NCI-H146 treated with DMSO at 0.1 percent for 48 hours (cell line): Measurements from ENCODE around the gene PIK3CB.
"Not testable (repeated sequence)": the region's sequence is repeated elsewhere in the genome, so short reads cannot be mapped to it uniquely, and the experiment has no call there.

Source experiments
- DNase-seq: peaks from one replicate; lab custom pipeline; 2025; ENCODE audit not compliant: unreplicated experiment; lab: John Stamatoyannopoulos, UW

Gene PIK3CB

DNA sequence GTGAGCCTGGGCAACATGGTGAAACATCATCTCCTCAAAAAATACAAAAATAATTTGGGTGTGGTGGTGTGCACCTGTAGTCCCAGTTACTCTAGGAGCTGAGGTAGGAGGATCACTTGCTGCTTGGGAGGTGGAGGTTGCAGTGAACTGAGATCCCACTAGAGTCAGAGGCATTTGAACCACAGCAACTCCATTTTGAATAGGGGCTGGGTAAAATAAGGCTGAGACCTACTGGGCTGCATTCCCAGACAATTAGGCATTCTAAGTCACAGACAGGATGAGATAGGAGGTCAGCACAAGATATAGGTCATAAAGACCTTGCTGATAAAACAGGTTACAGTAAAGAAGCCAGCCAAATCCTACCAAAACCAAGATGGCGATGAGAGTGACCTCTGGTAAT lies 12.1 kb upstream of the PIK3CB start:
- not testable (repeated sequence) for DNase-seq

DNA sequence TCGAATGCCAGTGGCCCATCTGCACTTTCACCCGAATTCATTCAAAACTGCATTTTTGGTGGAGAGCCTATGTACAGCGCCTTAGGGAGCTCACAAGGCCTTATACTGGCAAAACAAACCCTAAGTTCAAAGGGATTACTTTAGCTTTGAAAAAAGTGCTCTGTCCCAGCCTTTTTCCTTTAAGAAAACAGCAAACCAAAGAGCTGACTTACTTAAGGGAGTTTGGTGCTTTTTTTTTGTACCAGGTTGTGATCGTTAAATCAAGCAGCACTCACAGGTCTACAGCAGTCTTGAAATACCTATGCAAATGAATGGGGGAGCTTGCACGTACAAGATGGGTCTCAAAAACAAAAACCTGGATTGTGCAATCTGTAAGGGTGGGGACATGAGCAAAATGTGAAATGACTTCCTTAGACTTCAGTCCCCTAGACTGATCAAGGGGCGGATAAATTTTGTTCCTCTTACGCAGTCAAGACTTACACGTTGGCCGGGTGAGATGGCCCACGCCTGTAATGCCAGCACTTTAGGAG lies 11.6 kb upstream of the PIK3CB start:
- DNase-seq, result no peak

DNA sequence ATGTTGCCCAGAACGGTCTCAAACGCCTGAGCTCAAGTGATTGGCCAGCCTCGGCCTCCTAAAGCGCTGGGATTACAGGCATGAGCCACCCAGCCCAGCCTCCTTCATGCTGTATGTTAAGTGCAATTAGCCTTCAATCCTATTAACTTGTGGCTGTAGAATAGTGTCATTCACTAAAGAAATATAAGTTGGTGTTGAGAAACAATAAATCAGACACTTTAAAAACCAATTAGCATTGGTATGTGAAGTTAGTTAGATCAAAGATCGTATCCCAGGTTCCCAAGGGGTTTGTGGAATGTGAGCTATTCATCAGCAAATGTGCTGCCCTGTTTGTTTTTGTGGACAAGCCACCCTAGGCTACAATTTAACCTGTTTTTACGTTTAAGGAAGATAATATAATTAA lies 11.0 kb upstream of the PIK3CB start:
- DNase-seq, result no peak

DNA sequence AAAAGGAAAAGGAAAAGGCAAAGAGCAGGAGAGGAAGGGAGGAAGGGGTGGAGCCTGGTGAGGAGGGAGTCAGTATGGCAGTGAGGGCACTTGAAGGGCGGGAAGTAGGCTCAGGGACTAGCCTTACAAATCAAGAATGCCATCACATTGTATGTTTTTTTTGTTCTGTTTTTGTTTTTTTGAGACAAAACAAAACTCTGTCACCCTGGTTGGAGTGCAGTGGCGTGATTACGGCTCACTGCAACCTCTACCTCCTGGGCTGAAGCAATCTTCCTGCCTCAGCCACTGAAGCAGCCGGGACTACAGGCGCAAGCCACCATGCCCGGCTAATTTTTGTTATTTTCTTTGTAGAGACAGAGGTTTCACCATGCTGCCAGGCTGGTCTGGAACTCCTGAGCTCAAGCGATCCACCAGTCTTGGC lies 10.5 kb upstream of the PIK3CB start:
- DNase-seq, result no peak

DNA sequence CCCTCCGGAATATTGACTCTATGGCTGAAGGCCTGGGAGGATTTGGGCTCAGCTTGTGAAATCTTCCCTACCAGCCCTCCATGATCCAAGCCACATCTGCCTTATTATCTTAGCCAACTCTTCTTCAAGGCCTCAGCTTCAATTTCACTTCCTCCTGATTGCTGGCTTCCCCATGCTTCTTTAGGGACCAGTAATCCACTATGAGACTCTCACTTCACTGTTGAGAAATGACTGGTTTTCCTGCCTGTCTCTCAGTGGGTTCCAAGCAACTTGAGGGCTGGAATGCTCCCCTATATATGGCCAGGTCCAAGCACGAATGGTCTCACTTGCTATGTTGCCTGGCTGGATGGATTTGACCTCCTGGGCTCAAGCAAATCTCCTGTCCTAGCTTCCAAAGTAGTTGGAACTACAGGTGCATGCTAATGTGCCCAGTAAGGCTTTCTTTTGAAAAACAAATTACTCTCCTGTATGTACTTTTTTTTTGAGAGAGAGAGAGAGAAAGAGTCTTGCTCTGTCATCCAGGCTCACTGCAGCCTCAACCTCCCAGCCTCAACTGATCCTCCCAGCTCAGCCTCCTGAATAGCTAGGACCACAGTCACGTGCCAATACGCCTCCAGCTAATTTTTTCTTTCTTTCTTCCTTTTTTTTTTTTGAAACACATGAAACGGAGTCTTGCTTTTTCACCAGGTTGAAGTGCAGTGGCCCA lies 7.9 kb upstream of the PIK3CB start:
- no peak for DNase-seq

DNA sequence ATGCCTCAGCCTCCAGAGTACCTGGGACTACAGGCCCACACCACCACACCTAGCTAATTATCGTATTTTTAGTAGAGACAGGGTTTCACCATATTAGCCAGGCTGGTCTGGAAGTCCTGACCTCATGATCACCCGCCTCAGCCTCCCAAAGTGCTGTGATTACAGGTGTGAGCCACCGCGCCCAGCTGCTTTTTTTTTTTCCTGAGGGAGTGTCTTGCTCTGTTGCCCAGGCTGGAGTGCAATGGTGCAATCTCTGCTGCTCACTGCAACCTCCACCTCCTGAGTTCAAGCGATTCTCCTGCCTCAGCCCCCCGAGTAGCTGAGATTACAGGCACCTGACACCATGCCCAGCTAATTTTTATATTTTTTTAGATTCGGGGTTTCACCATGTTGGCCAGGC lies 3.7 kb upstream of the PIK3CB start:
- DNase-seq, result not testable (repeated sequence)

DNA sequence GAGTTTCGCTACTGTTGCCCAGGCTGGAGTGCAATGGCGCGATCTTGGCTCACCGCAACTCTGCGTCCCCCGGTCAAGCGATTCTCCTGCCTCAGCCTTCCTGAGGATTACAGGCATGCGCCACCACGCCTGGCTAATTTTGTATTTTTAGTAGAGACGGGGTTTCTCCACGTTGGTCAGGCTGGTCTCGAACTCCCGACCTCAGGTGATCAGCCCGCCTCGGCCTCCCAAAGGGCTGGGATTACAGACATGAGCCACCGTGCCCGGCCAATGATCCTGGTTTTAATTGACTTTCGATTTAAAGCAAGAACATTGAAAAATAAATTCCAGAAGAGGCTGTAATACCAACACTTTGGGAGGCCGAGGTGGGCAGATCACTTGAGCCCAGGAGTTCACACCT lies 1.1 kb upstream of the PIK3CB start:
- not testable (repeated sequence) for DNase-seq

DNA sequence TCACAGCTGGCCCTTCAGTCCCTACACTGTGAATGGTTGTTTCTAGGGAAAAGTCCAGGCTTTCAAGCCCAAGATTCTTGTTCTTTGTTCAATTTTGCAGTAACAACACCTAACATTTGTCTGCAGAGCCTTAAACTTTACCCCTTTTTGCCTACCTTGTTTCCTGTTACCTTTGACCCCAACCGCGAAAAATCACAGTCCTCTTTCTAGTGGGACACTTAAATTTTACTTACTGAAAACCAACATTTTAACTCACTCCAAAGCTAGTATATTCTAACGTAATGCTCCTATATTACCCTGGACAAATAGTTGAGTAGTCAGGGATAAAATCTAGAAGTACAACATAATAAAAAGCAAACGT lies 649 bp upstream of the PIK3CB start:
- no peak for DNase-seq

DNA sequence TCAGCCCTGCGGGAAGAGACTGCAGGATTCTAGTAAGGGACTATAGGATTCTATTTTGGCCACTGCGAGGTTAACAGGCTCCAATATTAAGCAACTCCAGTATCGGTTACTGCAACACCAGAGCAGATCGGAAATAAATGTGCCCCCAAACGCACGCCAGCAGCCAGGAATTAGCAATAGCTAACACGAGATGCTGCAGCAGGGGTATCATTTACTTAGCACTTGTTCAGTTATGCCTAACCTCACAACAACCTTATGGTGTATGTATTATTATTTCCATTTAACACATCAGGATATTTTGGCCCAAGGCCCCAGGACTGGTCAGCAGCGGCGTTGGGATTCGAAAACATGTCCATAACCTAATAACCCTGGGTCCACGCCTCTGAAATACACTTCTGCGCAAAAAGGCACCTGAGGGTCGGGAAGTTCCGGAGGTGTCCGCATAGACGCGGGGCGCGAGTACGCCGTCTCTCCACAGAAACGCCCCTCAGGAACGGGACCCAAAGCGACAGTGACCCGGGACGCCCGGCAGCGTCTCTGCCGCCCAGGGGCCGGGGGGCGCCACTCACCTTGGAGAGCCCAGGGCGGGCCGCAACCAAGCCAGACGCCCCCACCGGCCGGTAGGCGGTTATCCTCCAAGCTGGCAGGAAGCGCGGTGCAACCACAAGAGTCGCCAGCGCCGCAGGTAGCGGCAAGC lies 681 bp downstream of the PIK3CB start:
- DNase-seq, result peak; percentile 78

DNA sequence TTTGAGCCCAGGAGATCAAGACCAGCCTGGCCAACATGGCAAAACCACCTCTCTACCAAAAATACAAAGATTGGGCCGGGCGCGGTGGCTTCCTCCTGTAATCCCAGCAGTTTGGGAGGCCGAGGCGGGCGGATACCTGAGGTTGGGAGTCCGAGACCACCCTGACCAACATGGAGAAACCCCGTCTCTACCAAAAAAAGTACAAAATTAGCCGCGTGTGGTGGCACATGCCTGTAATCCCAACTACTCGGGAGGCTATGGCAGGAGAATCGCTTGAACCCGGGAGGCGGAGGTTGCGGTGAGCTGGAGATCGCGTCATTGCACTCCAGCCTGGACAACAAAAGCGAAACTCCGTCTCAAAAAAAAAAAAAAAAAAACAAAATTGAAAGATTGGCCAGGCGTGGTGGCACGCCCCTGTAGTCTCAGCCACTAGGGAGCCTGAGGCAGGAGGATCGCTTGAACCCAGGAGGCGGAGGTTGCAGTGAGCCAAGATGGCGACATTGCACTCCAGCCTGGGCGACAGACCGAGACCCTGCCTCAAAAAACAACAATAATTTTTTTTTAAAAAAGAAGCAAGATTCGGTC lies 2.2 kb downstream of the PIK3CB start:
- not testable (repeated sequence) for DNase-seq

DNA sequence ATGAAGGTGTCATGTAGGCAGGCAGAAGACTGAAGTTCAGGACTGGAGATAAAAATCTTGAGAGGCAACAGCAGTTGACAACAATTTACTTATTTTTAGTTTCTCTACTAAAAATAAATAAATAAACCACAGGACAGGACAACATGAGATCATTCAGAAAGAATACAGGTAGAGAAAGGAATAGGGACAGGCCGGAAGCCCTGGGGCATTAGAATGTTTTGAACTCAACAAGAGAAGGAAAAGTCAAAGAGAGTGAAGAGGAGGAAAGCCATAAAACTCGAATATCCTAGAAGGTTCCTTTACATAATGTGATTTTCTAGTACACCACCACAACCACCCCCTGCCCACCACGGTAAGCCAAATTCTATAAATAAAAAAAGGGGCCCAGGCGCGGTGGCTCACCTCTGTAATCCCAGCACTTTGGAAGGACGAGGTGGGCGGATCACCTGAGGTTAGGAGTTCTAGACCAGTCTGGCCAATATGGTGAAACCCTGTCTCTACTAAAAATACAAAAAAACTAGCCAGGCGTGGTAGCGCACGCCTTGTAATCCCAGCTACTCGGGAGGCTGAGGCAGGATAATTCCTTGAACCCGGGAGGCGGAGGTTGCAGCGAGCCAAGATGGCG lies 4.7 kb downstream of the PIK3CB start:
- DNase-seq, result no peak

DNA sequence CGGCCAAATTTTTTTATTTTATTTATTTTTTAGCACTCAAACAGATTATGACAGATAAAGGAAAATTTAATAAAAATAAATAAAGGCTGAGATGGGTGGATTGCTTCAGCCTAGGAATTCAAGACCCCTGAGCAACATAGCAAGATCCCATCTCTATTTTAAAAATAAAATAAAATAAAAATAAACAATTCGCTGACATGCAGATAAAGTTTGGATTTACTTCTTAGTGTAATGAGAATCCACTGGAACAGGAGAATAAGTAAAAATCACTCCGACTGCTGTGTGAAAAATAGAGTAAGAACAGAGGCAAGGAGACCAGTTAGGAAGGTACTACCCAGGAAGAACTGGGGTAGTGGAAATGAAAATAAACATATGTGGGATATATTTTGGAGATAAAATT lies 5.6 kb downstream of the PIK3CB start:
- no peak for DNase-seq

DNA sequence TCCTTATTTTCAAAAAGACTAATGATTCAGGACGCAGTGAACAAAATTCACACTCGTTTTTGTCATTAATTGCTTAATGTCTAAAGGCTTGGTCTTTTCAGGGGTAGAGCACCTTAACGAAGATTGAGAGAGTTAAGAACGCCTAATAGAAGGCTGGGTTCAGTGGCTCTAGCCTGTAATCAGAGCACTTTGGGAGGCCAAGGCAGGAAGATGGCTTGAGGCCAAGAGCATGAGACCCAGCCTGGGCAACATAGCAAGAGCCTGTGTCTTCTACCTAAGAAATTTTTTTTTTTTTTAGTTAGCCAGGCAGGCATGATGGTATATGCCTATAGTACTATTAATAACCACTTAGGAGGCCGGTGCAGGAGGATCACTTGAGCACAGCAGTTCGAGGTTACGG lies 7.5 kb downstream of the PIK3CB start:
- no peak for DNase-seq

DNA sequence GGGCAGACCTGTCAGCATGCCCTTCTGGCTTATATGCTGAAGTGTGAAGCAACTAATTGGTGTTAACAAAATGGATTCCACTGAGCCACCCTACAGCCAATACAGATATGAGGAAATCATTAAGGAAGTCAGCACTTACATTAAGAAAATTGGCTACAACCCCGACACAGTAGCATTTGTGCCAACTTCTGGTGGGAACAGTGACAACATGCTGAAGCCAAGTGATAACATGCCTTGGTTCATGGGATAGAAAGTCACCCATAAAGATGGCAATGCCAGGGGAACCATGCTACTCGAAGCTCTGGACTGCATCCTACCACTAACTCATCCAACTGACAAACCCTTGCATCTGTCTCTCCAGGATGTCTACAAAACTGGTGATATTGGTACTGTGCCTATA lies 9.4 kb downstream of the PIK3CB start:
- DNase-seq, result no peak

DNA sequence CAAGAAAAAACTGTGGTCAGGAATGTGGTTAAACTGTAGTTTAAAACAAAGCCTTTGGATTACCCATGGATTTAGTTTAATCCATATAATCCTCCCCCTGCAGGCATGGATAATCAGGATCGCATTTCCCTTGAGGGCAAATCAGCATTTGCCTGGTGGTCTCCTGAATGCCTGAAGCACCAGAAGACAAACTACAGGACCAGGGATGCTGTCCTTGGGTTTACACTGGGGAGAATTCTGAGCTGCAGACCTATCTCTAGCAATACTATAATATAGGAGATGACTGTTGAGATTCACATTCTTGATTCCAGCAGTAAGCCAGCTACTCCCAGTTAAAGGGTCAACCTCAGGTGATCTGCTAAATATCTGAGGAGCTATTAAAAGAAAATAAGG lies 10.6 kb downstream of the PIK3CB start:
- DNase-seq, result no peak

DNA sequence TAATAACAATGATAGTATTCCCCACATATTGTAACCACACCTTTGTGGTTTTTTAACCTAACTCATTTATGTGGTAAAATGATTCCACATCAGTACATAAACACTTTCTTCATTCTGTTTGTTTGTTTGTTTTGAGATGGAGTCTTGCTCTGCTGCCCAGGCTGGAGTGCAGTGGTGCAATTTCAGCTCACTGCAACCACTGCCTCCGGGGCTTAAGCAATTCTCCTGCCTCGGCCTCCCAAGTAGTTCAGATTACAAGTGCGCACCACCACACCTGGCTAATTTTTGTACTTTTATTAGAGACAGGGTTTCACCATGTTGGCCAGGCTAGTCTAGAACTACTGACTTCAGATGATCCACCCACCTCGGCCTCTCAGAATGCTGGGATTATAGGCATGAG lies 14.3 kb downstream of the PIK3CB start:
- not testable (repeated sequence) for DNase-seq

DNA sequence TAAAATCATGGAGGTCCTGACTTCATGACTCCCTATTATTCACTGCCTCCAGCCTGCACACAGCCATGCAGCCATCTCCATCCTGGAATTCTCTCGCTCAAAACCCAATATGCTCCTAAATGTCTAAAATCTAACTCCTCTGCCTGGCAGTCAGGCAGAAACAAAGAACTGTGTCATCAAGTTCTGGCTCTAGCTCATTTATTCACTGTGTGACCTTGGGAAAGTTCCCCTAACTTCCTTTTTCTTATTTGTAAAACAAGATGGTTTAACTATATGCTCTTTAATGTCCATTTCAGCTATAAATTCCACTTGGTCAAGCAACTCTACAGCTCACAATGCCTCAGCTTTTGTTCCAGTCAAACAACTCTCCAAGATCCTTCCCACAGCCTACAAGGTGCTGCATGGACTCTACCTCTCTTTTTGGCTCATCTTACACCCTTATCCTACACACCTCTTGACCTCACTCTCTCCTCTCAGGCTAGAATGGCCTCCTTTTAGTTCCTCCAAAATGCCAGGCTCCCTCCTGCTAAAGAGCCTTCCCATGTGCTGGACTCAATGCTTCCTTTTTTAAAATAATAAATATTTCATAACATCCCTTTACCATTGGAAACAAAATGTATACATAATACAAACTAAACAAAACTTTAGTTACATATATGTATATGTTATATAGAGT lies 16.4 kb downstream of the PIK3CB start:
- no peak for DNase-seq

DNA sequence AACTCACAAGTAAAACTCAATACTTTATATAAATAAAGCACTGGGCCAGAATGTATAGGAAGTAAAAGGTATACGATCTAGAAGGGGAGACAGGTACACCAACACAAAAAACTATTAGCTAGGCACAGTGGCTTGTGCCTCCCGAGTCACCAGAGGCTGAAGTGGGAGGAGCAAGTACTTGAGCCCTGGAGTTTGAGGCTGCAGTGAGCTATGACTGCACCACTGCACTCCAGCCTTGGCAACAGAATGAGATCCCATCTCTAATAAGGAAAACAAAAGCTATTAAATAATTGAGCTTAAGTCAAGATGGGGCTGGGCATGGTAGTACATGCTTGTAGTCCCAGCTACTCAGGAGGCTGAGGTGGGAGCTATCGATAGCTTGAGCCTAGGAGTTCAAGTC lies 17.0 kb downstream of the PIK3CB start:
- no peak for DNase-seq

DNA sequence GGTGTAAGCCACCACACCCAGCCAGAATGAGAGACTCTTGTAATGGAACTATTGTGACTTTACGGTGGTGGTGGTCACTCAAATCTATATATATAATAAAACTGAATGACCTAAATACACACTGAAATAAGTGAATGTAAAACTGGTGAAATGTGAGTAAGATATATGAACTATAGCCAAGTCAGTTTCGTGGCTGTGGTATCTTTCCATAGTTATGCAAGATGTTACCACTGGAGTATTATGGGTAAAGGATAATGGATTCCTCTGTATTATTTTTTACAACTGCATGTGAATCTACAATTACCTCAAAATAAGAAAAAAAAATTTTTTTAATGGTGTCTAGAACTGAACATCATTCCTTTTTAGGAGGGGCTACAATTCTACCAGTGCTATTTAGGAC lies 21.9 kb downstream of the PIK3CB start:
- no peak for DNase-seq

DNA sequence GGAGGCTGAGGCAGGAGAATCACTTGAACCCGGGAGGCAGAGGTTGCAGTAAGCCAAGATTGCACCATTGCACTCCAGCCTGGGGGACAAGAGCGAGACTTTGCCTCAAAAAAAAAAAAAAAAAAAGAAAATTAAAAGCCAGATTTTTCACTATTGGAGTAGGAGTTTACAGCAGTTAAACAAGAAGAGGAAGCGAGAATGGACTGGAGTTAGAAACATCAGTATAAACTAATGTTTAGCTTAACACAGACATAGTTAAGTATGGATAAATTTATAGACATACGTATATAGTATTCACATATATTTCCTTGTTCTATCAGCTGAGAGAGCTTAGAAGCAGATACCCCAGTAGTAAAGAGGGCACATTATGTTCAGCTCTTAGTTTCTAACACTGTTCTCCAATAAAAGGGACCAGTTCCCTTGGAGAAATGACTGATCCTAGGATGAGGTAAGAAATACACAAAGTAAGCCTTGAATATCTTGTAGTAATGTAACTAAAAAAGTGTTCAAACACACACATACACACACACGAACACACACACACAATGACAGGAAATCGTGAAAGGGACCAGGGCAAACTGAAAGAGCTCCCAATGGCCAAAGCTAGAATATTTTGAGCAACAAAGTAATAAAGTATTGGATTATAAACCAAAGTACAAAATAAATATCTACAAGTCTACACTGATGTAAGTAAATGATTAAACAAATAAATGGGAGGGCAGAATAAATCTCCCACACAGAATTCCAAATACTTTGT lies 25.1 kb downstream of the PIK3CB start:
- no peak for DNase-seq
